Kidney (tissue), 14 donors: ENCODE measurements around the gene SRSF6. TPM values are rescaled to one million over a fixed set of nuclear protein-coding genes. Genes with fewer than 3 reads are reported as not detected.

Source experiments
- DNase-seq, 5 donors: peaks; one replicate each; pipeline ENCODE4 v3.0.0-alpha.2; 2013 to 2020
- FAIRE-seq: peaks from 2 replicates; lab custom pipeline; 2012; peaks lifted over from hg19 to GRCh38; lab: Jason Lieb, UNC
- H3K27ac ChIP-seq, 2 donors: one replicate each; pipeline ENCODE4 v1.7.0; 2013; ENCODE audit warnings: low read depth in 2 of 2, low read length in 2 of 2, inconsistent platforms in 1 of 2
- H3K27me3 ChIP-seq: one replicate; pipeline ENCODE4 v1.7.1; 2013; ENCODE audit warnings: low read length, inconsistent platforms; ENCODE audit not compliant: control insufficient read depth, insufficient read depth
- H3K36me3 ChIP-seq, 3 donors: one replicate each; pipeline versions ENCODE4 v1.7.0 to v1.7.1; 2013; ENCODE audit warnings: low read length in 3 of 3, control low read depth in 1 of 3, inconsistent platforms in 1 of 3; ENCODE audit not compliant: insufficient read depth in 3 of 3, control insufficient read depth in 2 of 3
- H3K4me1 ChIP-seq, 3 donors: one replicate each; pipeline versions ENCODE4 v1.7.0 to v1.7.1; 2013; ENCODE audit warnings: low read length in 3 of 3, inconsistent platforms in 1 of 3, low read depth in 1 of 3; ENCODE audit not compliant: control insufficient read depth in 2 of 3, insufficient read depth in 2 of 3
- H3K4me3 ChIP-seq, 3 donors: one replicate each; pipeline versions ENCODE4 v1.7.0 to v1.8.1; 2013; ENCODE audit warnings: low read length in 3 of 3, control low read depth in 1 of 3, inconsistent platforms in 1 of 3
- H3K9ac ChIP-seq, 3 donors: one replicate each; pipeline versions ENCODE4 v1.7.0 to v1.7.1; 2013; ENCODE audit warnings: low read length in 3 of 3, control low read depth in 1 of 3, inconsistent platforms in 1 of 3
- H3K9me3 ChIP-seq, 3 donors: one replicate each; pipeline versions ENCODE4 v1.7.0 to v1.7.1; 2013; ENCODE audit warnings: low read length in 3 of 3, control low read depth in 1 of 3, inconsistent platforms in 1 of 3; ENCODE audit not compliant: control insufficient read depth in 2 of 3, insufficient read depth in 1 of 3
- CTCF ChIP-seq: IDR thresholded peaks from 3 replicates; pipeline ENCODE4 v1.5.1; 2012; ENCODE audit warnings: mild to moderate bottlenecking, moderate library complexity, borderline replicate concordance; ENCODE audit not compliant: insufficient read depth; ENCODE audit errors: extremely low read depth
- intact Hi-C: fragments of 100-400 bp; cut with DNase I; formaldehyde crosslinking; loops from one replicate; pipeline ENCODE4 v1.11.1; 2022
- polyA plus RNA-seq: library from polyadenylated mRNA; stranded (reverse); fragments of 350-450 nt; fragmentation: Illumina TruSeq; extraction: RNeasy Lipid Tissue Mini Kit (QIAGEN cat#74804); gene quantifications from one replicate; pipeline ENCODE4 v1.2.3, GENCODE V29; 2014; ENCODE audit warnings: low read depth, low replicate concordance; ENCODE audit not compliant: insufficient read depth
- total RNA-seq: library from RNA; stranded (reverse); fragmentation: NEBNext Ultra II Directional; extraction: Animal tissue kit (Norgen Biotek cat#: 25700); gene quantifications from one replicate; pipeline ENCODE4 v1.2.1, GENCODE V29; 2021
- donor health status: control.
- donor health status: control.
- donor health status: control.
- donor health status: control.
- donor health status: control.
- donor health status: DM: yes; HTN: yes; CAD: no.
- donor health status: Normal renal cell carcinoma (clear cell type).

SRSF6 gene
- total and polyA plus RNA-seq, 2 donors from 2014 or later, result 84.9 to 131 TPM

GRCh38 chr20:43409577-43409913 is 48.2 kb upstream of the SRSF6 start:
- H3K27me3 ChIP-seq, result no peaks in the 10 kb centered on the region
- H3K9ac ChIP-seq, result no peak overlapping the region
- H3K27ac ChIP-seq, result no peak overlapping the region
- TF ChIP-seq CTCF, result no peak
- H3K4me1 ChIP-seq, result no peaks in the 10 kb centered on the region
- intact Hi-C loops, result no loop called here
- H3K9me3 ChIP-seq, result peaks cover 0 to 8% (median 2%) of the 10 kb centered on the region in 3 donors
- FAIRE-seq (no peak), DNase-seq (no peak)
- H3K36me3 ChIP-seq, result no peaks in the 10 kb centered on the region
- no peak overlapping the region for H3K4me3 ChIP-seq

GRCh38 chr20:43415661-43416430 is 41.9 kb upstream of the SRSF6 start:
- no peak for TF ChIP-seq CTCF
- H3K9ac ChIP-seq, result no peak overlapping the region
- DNase-seq, result no peak
- intact Hi-C loops, result no loop called here
- H3K9me3 ChIP-seq, result peaks cover 0 to 12% (median 3%) of the 10 kb centered on the region in 3 donors
- H3K27ac ChIP-seq, result no peak overlapping the region
- H3K4me1 ChIP-seq, result no peaks in the 10 kb centered on the region
- no peak overlapping the region for H3K4me3 ChIP-seq
- H3K27me3 ChIP-seq, result no peaks in the 10 kb centered on the region
- H3K36me3 ChIP-seq, result no peaks in the 10 kb centered on the region
- FAIRE-seq, result no peak

GRCh38 chr20:43416591-43417228 is 41.0 kb upstream of the SRSF6 start:
- no peak overlapping the region for H3K9ac ChIP-seq
- no peak for FAIRE-seq
- no peak for TF ChIP-seq CTCF
- no peak overlapping the region for H3K27ac ChIP-seq
- H3K4me1 ChIP-seq, result no peaks in the 10 kb centered on the region
- intact Hi-C loops, result no loop called here
- peaks cover 0 to 12% (median 5%) of the 10 kb centered on the region in 3 donors for H3K9me3 ChIP-seq
- no peaks in the 10 kb centered on the region for H3K36me3 ChIP-seq
- H3K4me3 ChIP-seq, result no peak overlapping the region
- H3K27me3 ChIP-seq, result no peaks in the 10 kb centered on the region
- DNase-seq, result no peak
